Mesodermal cell (in vitro differentiated cells): ENCODE data around the gene TADA2B.
"Not testable (repeated sequence)": the region's sequence is repeated elsewhere in the genome, so short reads cannot be mapped to it uniquely, and the experiment has no call there.

Source experiments
- H3K27ac ChIP-seq: 2 replicates; pipeline ENCODE4 v1.7.0; 2013; ENCODE audit warnings: mild to moderate bottlenecking, low read depth, low read length, moderate library complexity; ENCODE audit not compliant: severe bottlenecking
- H3K36me3 ChIP-seq: 2 replicates; pipeline ENCODE4 v1.7.1; 2013; ENCODE audit warnings: mild to moderate bottlenecking, low read length, moderate library complexity; ENCODE audit not compliant: control insufficient read depth, insufficient read depth
- H3K4me1 ChIP-seq: one replicate; pipeline ENCODE4 v1.7.1; 2013; ENCODE audit warnings: mild to moderate bottlenecking, low read length; ENCODE audit not compliant: insufficient read depth, control insufficient read depth, poor library complexity, severe bottlenecking
- H3K4me3 ChIP-seq: 2 replicates; pipeline ENCODE4 v1.7.0; 2013; ENCODE audit warnings: low read length, control low read depth, mild to moderate bottlenecking; ENCODE audit not compliant: insufficient read depth, poor library complexity, severe bottlenecking; ENCODE audit errors: extremely low read depth
- H3K9me3 ChIP-seq: 2 replicates; pipeline ENCODE4 v1.7.1; 2013; ENCODE audit warnings: mild to moderate bottlenecking, low read length, moderate library complexity; ENCODE audit not compliant: control insufficient read depth
- WGBS, 2 experiments: methylation state at CpG; one replicate each; pipeline ENCODE4 v1.1.5; 2013; ENCODE audit warnings: missing lambda C conversion rate in 2 of 2; ENCODE audit not compliant: insufficient coverage in 2 of 2; 5-methylcytosine and 5-hydroxymethylcytosine counted together

TADA2B gene

DNA sequence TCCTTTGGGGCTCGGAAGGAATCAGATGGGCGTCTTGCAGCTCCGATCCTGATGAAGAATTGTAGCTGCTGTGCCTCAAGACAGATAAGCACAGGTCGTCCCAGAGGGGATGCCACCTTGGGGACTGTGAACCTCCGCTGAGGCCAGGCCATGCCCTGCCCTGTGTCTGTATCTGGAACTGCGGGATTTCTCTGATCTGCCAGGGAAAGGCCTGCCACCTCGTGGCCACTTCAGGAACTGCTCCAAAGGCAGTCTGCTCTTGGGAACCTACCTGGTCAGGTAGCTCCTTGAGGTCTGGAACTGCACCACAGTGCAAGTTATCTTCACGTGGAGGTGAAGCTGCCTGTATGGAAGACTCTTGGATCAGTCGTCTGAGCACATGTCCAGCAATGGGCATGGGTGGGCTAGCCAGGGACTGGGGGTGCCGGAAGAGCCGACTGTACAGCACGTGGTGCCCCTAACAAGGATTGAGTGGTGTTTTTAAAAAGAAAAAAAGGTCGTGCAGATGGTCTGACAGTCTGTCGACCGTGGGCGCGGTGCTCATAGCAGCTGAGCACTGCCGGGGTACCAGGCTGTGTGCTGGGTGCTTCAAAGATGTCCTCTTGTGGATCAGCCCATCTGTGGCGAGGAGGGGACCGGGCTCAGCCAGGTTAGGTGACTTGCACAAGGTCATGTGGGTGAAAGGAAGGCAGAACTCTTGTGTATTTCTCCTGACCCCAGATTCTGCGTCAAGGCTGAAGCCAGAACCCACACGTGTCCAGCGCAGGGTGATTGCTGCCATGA is 27.7 kb downstream of the TADA2B start:
- Histone ChIP-seq H3K4me1 (peaks cover 10% of the 10 kb centered on the region), H3K27ac (no peak overlapping the region), H3K9me3 (no peaks in the 10 kb centered on the region), H3K36me3 (peaks cover 8% of the 10 kb centered on the region), H3K4me3 (no peak overlapping the region)
- 43 to 51% methylated on average over 21 to 23 of the region's 23 CpGs for WGBS, 2 experiments

DNA sequence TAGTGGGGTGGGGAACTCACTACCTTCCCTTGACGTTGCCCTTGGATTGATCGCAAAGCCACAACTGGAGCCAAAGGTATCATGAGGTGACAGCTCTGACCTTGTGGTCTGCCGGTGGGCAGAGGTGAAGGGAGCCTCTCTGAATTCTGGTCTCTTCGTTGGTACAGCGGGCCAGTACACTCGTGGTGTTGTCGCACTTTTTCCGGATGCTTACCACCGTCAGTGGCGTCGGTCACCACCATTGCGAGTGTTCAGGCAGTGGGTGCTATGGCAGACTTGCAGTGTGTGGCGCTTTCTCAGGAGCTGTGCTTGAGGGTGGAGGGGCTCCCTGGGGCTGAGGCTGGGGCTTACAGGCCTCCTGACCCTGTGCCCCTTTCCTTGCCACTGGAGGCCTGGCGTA is 29.9 kb downstream of the TADA2B start:
- H3K36me3 ChIP-seq = no peaks in the 10 kb centered on the region
- peaks cover 5% of the 10 kb centered on the region for H3K4me1 ChIP-seq
- WGBS, 2 experiments = 90 to 92% methylated on average over 13 to 14 of the region's 14 CpGs
- no peak overlapping the region for H3K4me3 ChIP-seq
- H3K9me3 ChIP-seq = no peaks in the 10 kb centered on the region
- H3K27ac ChIP-seq = no peak overlapping the region

GRCh38 chr4:7073526-7074390 is 30.6 kb downstream of the TADA2B start:
- H3K27ac ChIP-seq = no peak overlapping the region
- H3K36me3 ChIP-seq = no peaks in the 10 kb centered on the region
- WGBS, 2 experiments = 78 to 84% methylated on average over 17 to 18 of the region's 18 CpGs
- H3K4me1 ChIP-seq = peaks cover 5% of the 10 kb centered on the region
- no peaks in the 10 kb centered on the region for H3K9me3 ChIP-seq
- H3K4me3 ChIP-seq = no peak overlapping the region

DNA sequence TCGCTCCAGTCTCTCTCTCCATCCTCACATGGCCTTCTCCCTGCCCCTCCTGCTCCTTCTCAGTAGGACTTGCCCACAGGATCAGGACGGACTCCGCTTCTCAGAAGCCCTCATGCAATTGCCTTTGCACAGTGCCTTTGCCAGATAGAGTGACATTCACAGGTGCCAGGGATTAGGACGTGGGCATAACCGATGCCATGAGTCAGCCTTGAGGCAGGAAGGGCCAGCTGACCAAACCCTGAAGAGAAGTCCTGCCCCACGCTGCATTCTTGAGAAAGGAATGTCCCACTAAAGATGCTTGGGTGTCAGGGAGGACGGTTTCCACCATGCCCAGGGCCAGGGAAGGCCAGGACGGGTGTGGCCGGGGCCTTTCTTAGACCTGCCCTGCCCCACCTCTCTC is 31.3 kb downstream of the TADA2B start:
- no peak overlapping the region for H3K27ac ChIP-seq
- H3K4me3 ChIP-seq = no peak overlapping the region
- 88 to 90% methylated on average over 8 to 9 of the region's 9 CpGs for WGBS, 2 experiments
- H3K4me1 ChIP-seq = no peaks in the 10 kb centered on the region
- H3K36me3 ChIP-seq = no peaks in the 10 kb centered on the region
- H3K9me3 ChIP-seq = no peaks in the 10 kb centered on the region

DNA sequence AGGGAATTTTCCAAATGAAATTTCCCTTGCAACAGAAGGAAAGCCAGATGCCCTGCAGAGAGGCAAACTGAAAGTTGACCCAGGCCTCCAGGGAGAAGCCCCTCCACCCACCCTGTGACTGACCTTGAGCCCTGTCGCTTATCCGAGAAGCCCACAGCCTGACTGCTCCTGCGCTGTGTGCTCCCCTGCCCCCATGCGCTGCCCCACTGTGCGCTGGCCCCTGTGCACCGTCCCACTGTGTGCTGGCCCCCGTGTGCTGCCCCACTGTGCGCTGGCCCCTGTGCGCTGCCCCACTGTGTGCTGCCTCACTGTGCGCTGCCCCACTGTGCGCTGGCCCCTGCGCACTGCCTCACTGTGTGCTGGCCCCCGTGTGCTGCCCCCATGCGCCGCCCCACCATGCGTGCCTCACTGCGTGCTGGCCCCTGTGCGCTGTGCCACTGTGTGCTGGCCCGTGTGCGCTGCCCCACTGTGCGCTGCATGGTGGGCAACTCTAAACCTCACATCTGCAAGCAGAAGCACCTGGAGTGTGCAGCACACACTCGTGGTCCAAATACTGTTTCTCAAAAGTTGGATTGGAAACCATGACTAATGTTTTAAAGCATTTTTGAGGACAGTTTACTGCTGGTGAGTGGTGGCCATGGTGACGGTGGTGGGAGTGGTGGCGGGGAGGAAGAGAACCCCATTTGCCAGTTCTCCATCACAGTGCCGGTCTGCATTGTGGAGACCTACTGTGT is 33.0 kb downstream of the TADA2B start:
- Histone ChIP-seq H3K4me3 (no peak overlapping the region), H3K36me3 (no peaks in the 10 kb centered on the region), H3K27ac (no peak overlapping the region), H3K4me1 (no peaks in the 10 kb centered on the region), H3K9me3 (no peaks in the 10 kb centered on the region)
- WGBS, 2 experiments = 86 to 89% methylated on average over 25 of the region's 25 CpGs

GRCh38 chr4:7076696-7077082 is 33.5 kb downstream of the TADA2B start:
- Histone ChIP-seq H3K4me1 (no peaks in the 10 kb centered on the region), H3K9me3 (no peaks in the 10 kb centered on the region), H3K27ac (no peak overlapping the region), H3K36me3 (no peaks in the 10 kb centered on the region), H3K4me3 (no peak overlapping the region)
- 72 to 80% methylated on average over 2 to 3 of the region's 6 CpGs for WGBS, 2 experiments

DNA sequence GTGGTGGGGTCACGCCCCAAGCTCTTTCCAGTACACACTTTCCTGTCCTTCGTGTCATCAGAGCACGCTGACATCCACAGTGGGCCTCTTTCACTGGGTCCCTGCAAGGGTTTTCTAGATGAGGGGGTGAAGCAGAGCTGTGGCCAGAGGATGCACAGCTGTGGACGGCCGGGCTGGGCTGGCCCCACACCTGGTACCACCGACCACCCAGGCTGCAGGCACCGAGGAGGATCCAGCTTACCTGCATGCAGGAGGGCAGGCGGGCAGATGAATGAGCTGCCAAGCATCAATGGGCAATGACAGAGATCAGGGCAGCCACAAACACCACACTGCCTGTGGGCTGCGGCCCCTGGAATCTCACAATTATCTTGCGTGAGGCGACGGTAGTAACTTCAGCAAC is 34.2 kb downstream of the TADA2B start:
- no peak overlapping the region for H3K4me3 ChIP-seq
- H3K36me3 ChIP-seq = no peaks in the 10 kb centered on the region
- H3K27ac ChIP-seq = no peak overlapping the region
- no peaks in the 10 kb centered on the region for H3K9me3 ChIP-seq
- H3K4me1 ChIP-seq = no peaks in the 10 kb centered on the region
- WGBS, 2 experiments = 92 to 93% methylated on average over 10 to 11 of the region's 12 CpGs

DNA sequence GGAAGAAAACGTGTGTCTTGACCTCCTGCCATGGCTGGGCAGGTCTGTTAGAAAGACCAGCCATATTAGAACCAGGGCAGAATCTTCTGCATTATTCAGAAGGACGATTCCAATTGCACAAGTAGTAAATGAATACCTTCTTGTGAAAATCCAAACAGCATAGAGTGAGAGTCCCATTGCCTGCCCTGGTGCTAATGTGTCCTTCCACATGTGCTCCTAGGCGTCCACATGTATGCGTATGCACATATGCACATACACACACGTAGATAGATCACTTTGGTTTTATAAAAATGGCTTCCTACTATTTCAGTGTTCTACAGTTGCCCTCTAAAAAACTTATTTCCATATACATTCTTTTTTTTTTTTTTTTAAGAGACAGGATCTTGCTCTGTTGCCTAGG is 34.9 kb downstream of the TADA2B start:
- WGBS, 2 experiments = 73 to 92% methylated on average over 4 of the region's 5 CpGs
- Histone ChIP-seq H3K27ac (no peak overlapping the region), H3K36me3 (no peaks in the 10 kb centered on the region), H3K4me1 (no peaks in the 10 kb centered on the region), H3K9me3 (no peaks in the 10 kb centered on the region), H3K4me3 (no peak overlapping the region)

DNA sequence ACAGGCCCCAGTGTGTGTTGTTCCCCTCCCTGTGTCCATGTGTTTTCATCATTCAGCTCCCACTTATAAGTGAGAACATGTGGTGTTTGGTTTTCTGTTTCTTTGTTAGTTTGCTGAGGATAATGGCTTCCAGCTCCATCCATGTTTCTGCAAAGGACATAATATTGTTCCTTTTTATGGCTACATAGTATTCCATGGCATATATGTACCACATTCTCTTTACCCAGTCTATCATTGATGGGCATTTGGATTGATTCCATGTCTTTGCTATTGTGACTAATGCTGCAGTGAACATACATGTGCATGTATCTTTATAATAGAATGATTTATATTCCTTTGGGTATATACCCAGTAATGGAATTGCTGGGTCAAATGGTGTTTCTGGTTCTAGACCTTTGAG is 36.3 kb downstream of the TADA2B start:
- H3K4me1 ChIP-seq, H3K27ac ChIP-seq, H3K36me3 ChIP-seq, H3K4me3 ChIP-seq, H3K9me3 ChIP-seq: not testable (repeated sequence)

GRCh38 chr4:7079909-7080308 is 36.7 kb downstream of the TADA2B start:
- WGBS, 2 experiments = 57 to 86% methylated on average over 1 to 2 of the region's 2 CpGs
- H3K9me3 ChIP-seq = not testable (repeated sequence)

More at GRCh38 chr4:7079909-7080308, 36.7 kb downstream of the TADA2B start:
- not testable (repeated sequence) for H3K4me3 ChIP-seq, H3K36me3 ChIP-seq, H3K27ac ChIP-seq, H3K4me1 ChIP-seq
